Skeletal muscle tissue (tissue), 4 donors: ENCODE data around the gene TSNAXIP1. TPM values are rescaled to one million over a fixed set of nuclear protein-coding genes. Genes with fewer than 3 reads are reported as not detected.
A peak's percentile ranks its signal among the peaks of the same experiment; 100 is the strongest.

Experiments used
- H3K27ac ChIP-seq: one replicate; pipeline ENCODE4 v1.7.0; 2013; ENCODE audit warnings: mild to moderate bottlenecking, low read depth, low read length, inconsistent platforms
- H3K27me3 ChIP-seq, 3 donors: one replicate each; pipeline ENCODE4 v1.7.0; 2013; ENCODE audit warnings: low read length in 3 of 3; ENCODE audit not compliant: control insufficient read depth in 3 of 3, insufficient read depth in 3 of 3
- H3K36me3 ChIP-seq, 3 donors: one replicate each; pipeline ENCODE4 v1.7.0; 2013; ENCODE audit warnings: low read length in 3 of 3; ENCODE audit not compliant: control insufficient read depth in 3 of 3, insufficient read depth in 3 of 3
- H3K4me1 ChIP-seq, 3 donors: one replicate each; pipeline ENCODE4 v1.7.0; 2013; ENCODE audit warnings: low read length in 3 of 3, mild to moderate bottlenecking in 3 of 3; ENCODE audit not compliant: control insufficient read depth in 3 of 3, insufficient read depth in 3 of 3
- H3K4me3 ChIP-seq, 3 donors: one replicate each; pipeline ENCODE4 v1.7.0; 2013; ENCODE audit warnings: low read length in 3 of 3
- H3K9ac ChIP-seq, 3 donors: one replicate each; pipeline ENCODE4 v1.7.0; 2013; ENCODE audit warnings: low read length in 3 of 3, mild to moderate bottlenecking in 3 of 3, moderate library complexity in 2 of 3, low read depth in 1 of 3
- H3K9me3 ChIP-seq, 3 donors: one replicate each; pipeline ENCODE4 v1.7.0; 2013; ENCODE audit warnings: low read length in 3 of 3; ENCODE audit not compliant: control insufficient read depth in 3 of 3
- total RNA-seq: library from RNA; depleted of rRNA; stranded (reverse); fragments of >200 nt; gene quantifications from one replicate; pipeline ENCODE4 v1.2.3, GENCODE V29; 2014
- donor health status: Osteomylitis.

The TSNAXIP1 gene
- total RNA-seq, 1 donor from 2014 or later = 0.52 TPM

DNA sequence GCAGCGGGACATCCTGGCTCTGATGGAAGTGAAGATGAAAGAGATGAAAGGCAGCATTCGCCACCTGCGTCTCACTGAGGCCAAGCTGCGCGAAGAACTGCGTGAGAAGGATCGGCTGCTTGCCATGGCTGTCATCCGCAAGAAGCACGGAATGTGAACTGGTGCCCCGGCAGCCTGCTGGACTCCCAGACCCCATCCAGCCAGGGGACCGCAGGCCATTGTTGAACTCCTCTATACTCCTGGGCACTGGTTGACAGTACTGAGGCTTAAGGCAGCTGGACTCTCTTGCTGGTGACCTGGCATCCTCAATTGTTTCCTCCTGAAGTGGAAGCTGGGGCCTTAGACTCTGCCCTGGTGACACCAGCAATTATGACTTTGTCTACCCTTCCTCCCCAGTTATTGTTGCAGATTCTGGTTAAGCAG is 36.7 kb downstream of the TSNAXIP1 start:
- H3K4me1 ChIP-seq = peaks cover 49 to 58% (median 53%) of the 10 kb centered on the region in 3 donors

DNA sequence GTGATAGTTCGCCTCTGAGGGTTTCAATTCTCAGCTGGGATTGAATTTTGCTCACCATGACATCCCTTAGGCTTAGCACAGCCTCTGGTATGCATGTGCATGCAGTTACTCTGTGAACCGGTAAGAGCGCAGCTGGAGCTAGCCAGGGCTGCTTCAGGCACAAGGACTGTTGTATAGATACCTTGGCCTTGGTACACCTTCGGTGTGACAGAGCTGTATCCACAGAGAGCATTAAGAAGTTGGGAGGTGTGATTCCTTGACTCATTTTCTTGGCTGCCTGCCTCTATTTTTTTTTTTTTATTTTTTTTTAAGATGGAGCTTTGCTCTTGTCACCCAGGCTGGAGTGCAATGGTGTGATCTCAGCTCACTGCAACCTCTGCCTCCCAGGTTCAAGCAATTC is 37.8 kb downstream of the TSNAXIP1 start:
- Histone ChIP-seq H3K4me3 (peak overlapping the region; percentile 41 to 52 (median 42)), H3K36me3 (peaks cover 0 to 5% (median 0%) of the 10 kb centered on the region in 3 donors), H3K27me3 (no peaks in the 10 kb centered on the region), H3K9me3 (no peaks in the 10 kb centered on the region), H3K4me1 (peaks cover 55 to 67% (median 57%) of the 10 kb centered on the region in 3 donors), H3K9ac (peak overlapping the region; percentile 46 to 95 (median 61)), H3K27ac (peak overlapping the region; percentile 95)

More for the DNA sequence above, 36.7 kb downstream of the TSNAXIP1 start:
- Histone ChIP-seq H3K9me3 (no peaks in the 10 kb centered on the region), H3K4me3 (peak overlapping the region; percentile 83 to 97 (median 97)), H3K27ac (peak overlapping the region; percentile 95), H3K36me3 (peaks cover 0 to 3% (median 0%) of the 10 kb centered on the region in 3 donors), H3K27me3 (no peaks in the 10 kb centered on the region), H3K9ac (peak overlapping the region; percentile 73 to 99 (median 95))

DNA sequence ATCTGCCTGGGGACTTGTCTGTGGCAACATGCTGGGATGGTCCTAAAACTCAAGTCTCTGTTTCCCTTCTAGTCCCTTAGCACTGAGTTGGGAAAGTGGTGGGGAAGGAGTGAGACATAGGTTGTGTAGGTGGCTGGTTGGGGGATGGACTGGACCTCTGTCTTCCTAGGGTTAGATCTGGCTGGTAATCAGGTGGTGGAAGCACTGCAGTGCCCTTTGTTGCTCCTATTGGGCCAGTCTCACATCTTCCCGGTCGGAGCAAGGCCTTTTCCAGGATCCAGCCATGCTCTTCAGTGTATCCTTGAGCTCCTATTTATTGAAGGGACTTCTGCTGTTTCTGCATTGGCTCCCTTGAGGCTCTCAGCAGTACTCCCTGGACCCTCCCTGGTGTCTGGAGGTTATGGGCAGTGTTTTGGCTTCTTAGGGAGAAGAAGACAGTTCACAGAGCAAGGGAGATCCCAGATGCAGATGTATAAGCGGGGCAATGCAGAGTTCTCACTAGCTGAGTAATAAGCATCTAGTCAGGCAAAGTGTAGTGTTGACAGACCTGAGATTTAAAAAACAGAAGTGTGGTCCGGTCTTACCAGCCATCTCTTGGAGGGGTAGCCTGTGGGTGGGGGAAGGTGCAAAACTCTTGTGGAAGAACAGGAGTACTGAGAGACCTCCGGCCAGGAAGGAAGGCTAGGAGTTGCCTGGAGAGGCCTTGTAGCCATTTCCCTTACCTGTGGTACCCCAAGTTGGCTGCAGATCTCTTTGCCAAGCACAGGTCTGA is 38.8 kb downstream of the TSNAXIP1 start:
- Histone ChIP-seq H3K4me1 (peaks cover 55 to 67% (median 57%) of the 10 kb centered on the region in 3 donors), H3K4me3 (peak overlapping the region; percentile 71 to 96 (median 88)), H3K9ac (peak overlapping the region; percentile 93 to 98 (median 97)), H3K27me3 (no peaks in the 10 kb centered on the region), H3K36me3 (peaks cover 0 to 8% (median 0%) of the 10 kb centered on the region in 3 donors), H3K27ac (peak overlapping the region; percentile 95), H3K9me3 (no peaks in the 10 kb centered on the region)

DNA sequence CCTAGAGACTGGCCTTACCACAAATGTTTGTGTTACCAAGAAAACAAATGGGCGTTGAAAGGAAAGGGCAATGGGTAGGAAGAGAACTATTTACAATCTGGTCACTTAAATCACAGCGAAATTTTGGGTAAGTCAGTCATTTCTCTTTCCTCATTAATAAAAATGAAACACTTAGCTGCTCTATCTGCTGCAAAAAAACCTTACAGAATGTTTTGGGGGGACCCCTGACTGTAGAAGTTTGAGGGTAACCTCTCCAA is 39.3 kb downstream of the TSNAXIP1 start:
- H3K4me3 ChIP-seq = peak overlapping the region; percentile 71 to 96 (median 88)
- no peaks in the 10 kb centered on the region for H3K9me3 ChIP-seq
- peak overlapping the region; percentile 95 for H3K27ac ChIP-seq
- H3K36me3 ChIP-seq = peaks cover 0 to 9% (median 0%) of the 10 kb centered on the region in 3 donors
- H3K9ac ChIP-seq = peak overlapping the region; percentile 93 to 98 (median 97)
- H3K4me1 ChIP-seq = peaks cover 55 to 67% (median 57%) of the 10 kb centered on the region in 3 donors
- no peaks in the 10 kb centered on the region for H3K27me3 ChIP-seq

DNA sequence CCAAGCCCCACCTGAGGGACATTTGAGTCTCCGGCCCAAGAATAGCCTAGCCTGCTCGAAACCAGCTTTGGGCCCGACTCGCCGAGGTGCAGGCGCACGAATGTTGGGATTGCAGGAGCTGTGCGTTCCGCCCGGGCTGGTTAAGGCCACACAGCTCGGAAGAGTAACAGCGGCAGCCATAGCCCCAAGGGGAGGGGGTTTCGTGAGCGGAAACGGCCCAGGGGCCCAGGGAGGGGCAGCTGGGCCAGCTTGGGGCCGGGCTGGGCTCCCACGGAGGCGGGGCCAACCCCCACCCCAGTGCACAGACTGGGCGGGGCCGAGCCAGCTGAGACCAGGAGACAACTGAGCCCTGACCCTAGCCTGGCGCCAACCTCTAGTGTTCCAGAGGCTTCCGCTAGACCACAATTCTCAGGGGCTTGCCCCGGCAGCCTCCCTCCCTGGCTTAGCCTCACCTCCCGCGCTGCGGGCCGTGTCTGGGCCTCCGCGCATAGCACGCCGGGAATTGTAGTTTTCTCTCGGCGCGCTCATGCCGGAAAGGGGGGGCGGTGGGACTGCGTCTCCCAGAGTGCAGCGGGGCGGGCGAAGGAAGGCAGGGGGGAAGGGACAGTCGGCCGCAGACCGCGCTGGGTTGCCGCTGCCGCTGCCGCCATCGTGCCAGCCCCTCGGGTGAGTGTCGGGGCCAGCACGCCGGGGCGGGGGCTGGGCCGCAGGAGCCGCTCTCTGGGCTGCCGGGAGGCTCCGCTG is 39.8 kb downstream of the TSNAXIP1 start, which contains the start of gene NUTF2:
TSS of gene NUTF2 (plus strand) at position 614 of the 744 bp plus-strand sequence. CDS start 18,198 bp downstream, outside the sequence.
- peaks cover 50 to 64% (median 55%) of the 10 kb centered on the region in 3 donors for H3K4me1 ChIP-seq
- peak within 1 kb of the TSS; percentile 93 to 98 (median 97) for H3K9ac ChIP-seq

GRCh38 chr16:67847064-67847861 is 40.6 kb downstream of the TSNAXIP1 start, which contains the start of gene CENPT:
CENPT (minus strand) TSS chr16:67847693; CDS start chr16:67833859, 13,834 bp downstream.
- Histone ChIP-seq H3K4me1 (peaks cover 49 to 61% (median 53%) of the 10 kb centered on the region in 3 donors), H3K27me3 (no peaks in the 10 kb centered on the region), H3K27ac (peak within 1 kb of the TSS; percentile 95), H3K9me3 (no peaks in the 10 kb centered on the region), H3K4me3 (peak within 1 kb of the TSS; percentile 85 to 96 (median 88)), H3K9ac (peak within 1 kb of the TSS; percentile 93 to 98 (median 97)), H3K36me3 (peaks cover 0 to 9% (median 0%) of the 10 kb centered on the region in 3 donors)

More for the DNA sequence above, 39.8 kb downstream of the TSNAXIP1 start, which contains the start of gene NUTF2:
- Histone ChIP-seq H3K27me3 (no peaks in the 10 kb centered on the region), H3K36me3 (peaks cover 0 to 9% (median 0%) of the 10 kb centered on the region in 3 donors), H3K9me3 (no peaks in the 10 kb centered on the region), H3K27ac (peak within 1 kb of the TSS; percentile 95), H3K4me3 (peak within 1 kb of the TSS; percentile 85 to 96 (median 88))

- peaks cover 45 to 54% (median 47%) of the 10 kb centered on the region in 3 donors for H3K4me1 ChIP-seq
- H3K9me3 ChIP-seq = no peaks in the 10 kb centered on the region
- peak overlapping the region; percentile 95 for H3K27ac ChIP-seq
Observed at GRCh38 chr16:67848118-67848517, 41.4 kb downstream of the TSNAXIP1 start.

DNA sequence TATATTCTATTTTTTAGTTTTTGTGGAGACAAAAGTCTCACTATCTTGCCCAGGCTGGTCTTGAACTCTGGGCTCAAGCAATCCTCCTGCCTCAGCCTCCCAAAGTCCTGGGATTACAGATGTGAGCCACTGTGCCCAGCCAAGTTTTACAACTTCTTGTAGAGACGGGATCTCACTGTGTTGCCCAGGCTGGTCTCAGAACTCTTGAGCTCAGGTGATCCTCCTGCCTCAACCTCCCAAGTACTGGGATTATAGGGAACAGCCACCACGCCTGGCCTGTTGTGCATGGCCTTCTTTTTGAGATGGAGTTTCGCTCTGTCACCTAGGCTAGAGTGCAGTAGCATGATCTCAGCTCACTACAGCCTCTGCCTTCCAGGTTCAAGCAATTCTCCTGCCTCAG is 47.0 kb downstream of the TSNAXIP1 start:
- no peak overlapping the region for H3K27ac ChIP-seq
- no peak overlapping the region for H3K9ac ChIP-seq
- no peaks in the 10 kb centered on the region for H3K9me3 ChIP-seq
- peaks cover 37 to 42% (median 39%) of the 10 kb centered on the region in 3 donors for H3K4me1 ChIP-seq
- peaks cover 0 to 6% (median 0%) of the 10 kb centered on the region in 3 donors for H3K36me3 ChIP-seq
- no peaks in the 10 kb centered on the region for H3K27me3 ChIP-seq
- H3K4me3 ChIP-seq = no peak overlapping the region

More at GRCh38 chr16:67848118-67848517, 41.4 kb downstream of the TSNAXIP1 start:
- Histone ChIP-seq H3K27me3 (no peaks in the 10 kb centered on the region), H3K36me3 (peaks cover 0 to 9% (median 0%) of the 10 kb centered on the region in 3 donors), H3K4me3 (peak overlapping the region; percentile 85 to 96 (median 87)), H3K9ac (peak overlapping the region; percentile 93 to 98 (median 97))

- Histone ChIP-seq H3K27ac (peak overlapping the region; percentile 31), H3K9ac (peak overlapping the region in 2 of 3 donors; percentile 57 to 59), H3K27me3 (no peaks in the 10 kb centered on the region), H3K4me3 (no peak overlapping the region), H3K36me3 (peaks cover 0 to 3% (median 0%) of the 10 kb centered on the region in 3 donors), H3K9me3 (no peaks in the 10 kb centered on the region), H3K4me1 (peaks cover 40 to 46% (median 41%) of the 10 kb centered on the region in 3 donors)
Observed at GRCh38 chr16:67855789-67856188, 49.1 kb downstream of the TSNAXIP1 start.
